HEK293 (cell line): ENCODE measurements around the gene C1D.

ENCODE experiments used
- CTCF ChIA-PET: fragments of 350-600 bp; formaldehyde crosslinking; extraction: SDS; loops from one replicate; lab custom pipeline; 2021; ENCODE audit warnings: antibody characterized with exemption; lab: Yijun Ruan, JAX
- POLR2A ChIA-PET: fragments of 300-600 bp; formaldehyde crosslinking; extraction: SDS; loops from one replicate; lab custom pipeline; 2020; ENCODE audit warnings: antibody characterized with exemption, inconsistent platforms; lab: Yijun Ruan, JAX
- H3K27ac ChIP-seq: fragments of 200-500 bp; sonication (Bioruptor generic); 2 replicates; pipeline ENCODE4 v1.5.1; 2014; ENCODE audit warnings: low read depth, low read length, control low read depth, inconsistent platforms; ENCODE audit errors: extremely low read depth
- H3K36me3 ChIP-seq, 2 experiments: fragments of 200-500 bp in 1 of 2; sonication (Bioruptor generic) in 1 of 2; 1 replicate in 1 of 2; 2 replicates in 1 of 2; pipeline ENCODE4 v1.5.1; 2014 to 2017; ENCODE audit warnings: inconsistent platforms in 2 of 2, low read length in 2 of 2; ENCODE audit not compliant: control insufficient read depth in 2 of 2, insufficient read depth in 1 of 2
- H3K4me1 ChIP-seq: fragments of 200-500 bp; sonication (Bioruptor generic); 2 replicates; pipeline ENCODE4 v1.5.1; 2014; ENCODE audit warnings: mild to moderate bottlenecking, low read length, inconsistent platforms; ENCODE audit not compliant: control insufficient read depth, insufficient read depth
- H3K4me3 ChIP-seq: 2 replicates; pipeline ENCODE4 v1.5.1; 2011; ENCODE audit warnings: low read depth, mild to moderate bottlenecking, control low read depth, low read length, moderate library complexity
- H3K9me3 ChIP-seq: fragments of 200-500 bp; sonication (Bioruptor generic); 2 replicates; pipeline ENCODE4 v1.5.1; 2014; ENCODE audit warnings: low read depth, low read length, inconsistent platforms; ENCODE audit not compliant: control insufficient read depth, insufficient read depth
- GLI2 ChIP-seq: fragments of 450-650 bp; formaldehyde crosslinking; IDR thresholded peaks from 2 replicates; pipeline ENCODE4; 2017; ENCODE audit warnings: missing biosample characterization, missing genetic modification characterization, low read depth, borderline replicate concordance
- INSM2 ChIP-seq: fragments of 450-650 bp; formaldehyde crosslinking; IDR thresholded peaks from 2 replicates; pipeline ENCODE4 v1.5.1; 2016; ENCODE audit warnings: missing biosample characterization, missing genetic modification characterization
- SCRT1 ChIP-seq: fragments of 450-650 bp; formaldehyde crosslinking; IDR thresholded peaks from 2 replicates; pipeline ENCODE4 v1.5.1; 2016; ENCODE audit warnings: missing biosample characterization, missing genetic modification characterization, borderline replicate concordance
- YY1 ChIP-seq: fragments of 450-650 bp; formaldehyde crosslinking; IDR thresholded peaks from 2 replicates; pipeline ENCODE4 v1.5.1; 2018; ENCODE audit warnings: missing biosample characterization, missing genetic modification characterization
- ZBTB17 ChIP-seq: fragments of 450-650 bp; formaldehyde crosslinking; IDR thresholded peaks from 2 replicates; pipeline ENCODE4 v1.5.1; 2016; ENCODE audit warnings: missing biosample characterization, missing genetic modification characterization
- ZBTB49 ChIP-seq: fragments of 450-650 bp; formaldehyde crosslinking; IDR thresholded peaks from 2 replicates; pipeline ENCODE4 v1.5.1; 2016; ENCODE audit warnings: missing biosample characterization, missing genetic modification characterization, low read depth
- ZFP37 ChIP-seq: fragments of 450-650 bp; formaldehyde crosslinking; IDR thresholded peaks from 2 replicates; pipeline ENCODE4 v1.5.1; 2016; ENCODE audit warnings: missing biosample characterization, missing genetic modification characterization
- ZNF132 ChIP-seq: fragments of 450-650 bp; formaldehyde crosslinking; IDR thresholded peaks from 2 replicates; pipeline ENCODE4 v1.5.1; 2017; ENCODE audit warnings: missing biosample characterization, missing genetic modification characterization, borderline replicate concordance
- ZNF174 ChIP-seq: fragments of 450-650 bp; formaldehyde crosslinking; IDR thresholded peaks from 2 replicates; pipeline ENCODE4 v1.5.0; 2017; ENCODE audit warnings: missing biosample characterization, mild to moderate bottlenecking, missing genetic modification characterization
- ZNF23 ChIP-seq: fragments of 450-650 bp; formaldehyde crosslinking; IDR thresholded peaks from 2 replicates; pipeline ENCODE4 v1.5.1; 2016; ENCODE audit warnings: missing biosample characterization, missing genetic modification characterization, borderline replicate concordance
- ZNF248 ChIP-seq: fragments of 450-650 bp; formaldehyde crosslinking; IDR thresholded peaks from 2 replicates; pipeline ENCODE4 v1.5.1; 2017; ENCODE audit warnings: missing biosample characterization, missing genetic modification characterization
- ZNF266 ChIP-seq: fragments of 450-650 bp; formaldehyde crosslinking; IDR thresholded peaks from 2 replicates; pipeline ENCODE4 v1.5.1; 2016; ENCODE audit warnings: missing biosample characterization, missing genetic modification characterization, low read depth
- ZNF280D ChIP-seq: fragments of 450-650 bp; formaldehyde crosslinking; IDR thresholded peaks from 2 replicates; pipeline ENCODE4 v1.5.1; 2016; ENCODE audit warnings: missing biosample characterization, missing genetic modification characterization
- ZNF311 ChIP-seq: fragments of 450-650 bp; formaldehyde crosslinking; IDR thresholded peaks from 2 replicates; pipeline ENCODE4 v1.5.1; 2017; ENCODE audit warnings: missing biosample characterization, missing genetic modification characterization, borderline replicate concordance
- ZNF324 ChIP-seq: fragments of 450-650 bp; formaldehyde crosslinking; IDR thresholded peaks from 2 replicates; pipeline ENCODE4 v1.5.1; 2016; ENCODE audit warnings: missing biosample characterization, missing genetic modification characterization
- ZNF341 ChIP-seq: fragments of 450-650 bp; formaldehyde crosslinking; IDR thresholded peaks from 2 replicates; pipeline ENCODE4; 2016; ENCODE audit warnings: low read depth, missing biosample characterization, missing genetic modification characterization
- ZNF391 ChIP-seq: fragments of 450-650 bp; formaldehyde crosslinking; IDR thresholded peaks from 2 replicates; pipeline ENCODE4 v1.5.1; 2016; ENCODE audit warnings: low read depth, missing biosample characterization, missing genetic modification characterization, borderline replicate concordance
- ZNF404 ChIP-seq: fragments of 450-650 bp; formaldehyde crosslinking; IDR thresholded peaks from 2 replicates; pipeline ENCODE4 v1.5.1; 2017; ENCODE audit warnings: missing biosample characterization, missing genetic modification characterization
- ZNF426 ChIP-seq: fragments of 450-650 bp; formaldehyde crosslinking; IDR thresholded peaks from 2 replicates; pipeline ENCODE4 v1.5.1; 2017; ENCODE audit warnings: missing biosample characterization, missing genetic modification characterization, mild to moderate bottlenecking, inconsistent platforms, moderate library complexity
- ZNF433 ChIP-seq: fragments of 450-650 bp; formaldehyde crosslinking; IDR thresholded peaks from 2 replicates; pipeline ENCODE4 v1.5.1; 2016; ENCODE audit warnings: missing biosample characterization, missing genetic modification characterization, low read depth
- ZNF555 ChIP-seq: fragments of 450-650 bp; formaldehyde crosslinking; conservative IDR thresholded peaks from 2 replicates; pipeline ENCODE4 v1.5.1; 2017; ENCODE audit warnings: missing biosample characterization, mild to moderate bottlenecking, missing genetic modification characterization, inconsistent platforms
- ZNF561 ChIP-seq: fragments of 450-650 bp; IDR thresholded peaks from 2 replicates; pipeline ENCODE4 v1.5.1; 2018; ENCODE audit warnings: missing biosample characterization, missing genetic modification characterization, borderline replicate concordance
- ZNF600 ChIP-seq: fragments of 450-650 bp; formaldehyde crosslinking; IDR thresholded peaks from 2 replicates; pipeline ENCODE4 v1.5.1; 2016; ENCODE audit warnings: missing biosample characterization, missing genetic modification characterization
- ZNF624 ChIP-seq: fragments of 450-650 bp; formaldehyde crosslinking; IDR thresholded peaks from 2 replicates; pipeline ENCODE4 v1.5.1; 2017; ENCODE audit warnings: missing biosample characterization, missing genetic modification characterization
- ZNF629 ChIP-seq: fragments of 450-650 bp; formaldehyde crosslinking; IDR thresholded peaks from 2 replicates; pipeline ENCODE4 v1.5.1; 2017; ENCODE audit warnings: missing biosample characterization, missing genetic modification characterization
- ZNF664 ChIP-seq: fragments of 450-650 bp; formaldehyde crosslinking; IDR thresholded peaks from 2 replicates; pipeline ENCODE4 v1.5.1; 2016; ENCODE audit warnings: missing biosample characterization, missing genetic modification characterization
- ZNF670 ChIP-seq: fragments of 450-650 bp; formaldehyde crosslinking; IDR thresholded peaks from 2 replicates; pipeline ENCODE4 v1.5.1; 2016; ENCODE audit warnings: missing biosample characterization, missing genetic modification characterization, low read depth
- ZNF704 ChIP-seq: fragments of 450-650 bp; formaldehyde crosslinking; IDR thresholded peaks from 2 replicates; pipeline ENCODE4 v1.5.1; 2016; ENCODE audit warnings: missing biosample characterization, missing genetic modification characterization
- ZNF768 ChIP-seq: fragments of 450-650 bp; formaldehyde crosslinking; IDR thresholded peaks from 2 replicates; pipeline ENCODE4 v1.5.1; 2018; ENCODE audit warnings: missing biosample characterization, mild to moderate bottlenecking, missing genetic modification characterization
- ZSCAN30 ChIP-seq: fragments of 450-650 bp; IDR thresholded peaks from 2 replicates; pipeline ENCODE4 v1.5.1; 2018; ENCODE audit warnings: missing biosample characterization, mild to moderate bottlenecking, missing genetic modification characterization, moderate library complexity

The C1D gene

GRCh38 chr2:68086166-68086565 is 23.4 kb upstream of the C1D start:
- ChIA-PET CTCF (no interaction called here), POLR2A (no interaction called here)
- Histone ChIP-seq H3K27ac (no peak overlapping the region), H3K4me1 (0 out of 2 replicates have a peak, but pooled peaks cover 3% of the 10 kb centered on the region), H3K4me3 (no peak overlapping the region), H3K36me3 (no peaks in the 10 kb centered on the region), H3K9me3 (no peaks in the 10 kb centered on the region)
- no peak for TF ChIP-seq ZNF629 (tag by site-specific recombination)
- no peak for TF ChIP-seq ZNF555 (tag by site-specific recombination)
- TF ChIP-seq ZNF561 (tag by site-specific recombination) = no peak
- no peak for TF ChIP-seq ZNF248 (tag by site-specific recombination)
- TF ChIP-seq SCRT1 (tag by site-specific recombination) = no peak
- TF ChIP-seq ZNF404 (tag by site-specific recombination) = no peak
- TF ChIP-seq ZNF174 (tag by site-specific recombination) = no peak
- TF ChIP-seq INSM2 = no peak
- no peak for TF ChIP-seq GLI2 (tag by site-specific recombination)
- TF ChIP-seq ZNF341 = no peak
- no peak for TF ChIP-seq ZNF132 (tag by site-specific recombination)
- TF ChIP-seq ZNF266 (tag by site-specific recombination) = no peak
- TF ChIP-seq ZNF704 (tag by site-specific recombination) = no peak
- no peak for TF ChIP-seq ZNF600 (tag by site-specific recombination)
- no peak for TF ChIP-seq ZFP37

- no peak overlapping the region for H3K4me3 ChIP-seq
- no peaks in the 10 kb centered on the region for H3K36me3 ChIP-seq
- H3K9me3 ChIP-seq = no peaks in the 10 kb centered on the region
- POLR2A ChIA-PET = no interaction called here
- H3K27ac ChIP-seq = no peak overlapping the region
- CTCF ChIA-PET = interaction anchor here (0.9 kb wide), 1 partner anchor 102 kb away, joined by 3 read pairs; no protein-coding TSS in a partner anchor
- H3K4me1 ChIP-seq = 0 out of 2 replicates have a peak, but pooled peaks cover 3% of the 10 kb centered on the region
- TF ChIP-seq ZBTB49 (tag by site-specific recombination) (no peak), ZNF670 (tag by site-specific recombination) (no peak), ZSCAN30 (tag by site-specific recombination) (no peak), ZNF324 (tag by site-specific recombination) (no peak), ZNF768 (no peak), ZNF23 (tag by site-specific recombination) (no peak), ZNF426 (tag by site-specific recombination) (no peak), ZNF311 (tag by site-specific recombination) (no peak), ZNF280D (no peak), ZNF664 (no peak), ZNF391 (tag by site-specific recombination) (no peak), YY1 (tag by site-specific recombination) (no peak), ZNF433 (tag by site-specific recombination) (no peak), ZNF624 (tag by site-specific recombination) (no peak), ZBTB17 (tag by site-specific recombination) (no peak)
Measured at GRCh38 chr2:68083346-68083745, 20.5 kb upstream of the C1D start.
